H9 (cell line): ENCODE results near the gene FAHD2A. TPM values are rescaled to one million over a fixed set of nuclear protein-coding genes. Genes with fewer than 3 reads are reported as not detected.

ENCODE experiments used
- DNase-seq: peaks from one replicate; pipeline ENCODE4 v3.0.0-alpha.2; 2017
- H2AFZ ChIP-seq: one replicate; pipeline ENCODE4 v1.6.1; 2013; ENCODE audit warnings: mild to moderate bottlenecking, low read length, control low read depth, moderate library complexity
- H2AK5ac ChIP-seq: 2 replicates; pipeline ENCODE4 v1.6.1; 2013; ENCODE audit warnings: low read length, control low read depth, mixed read lengths; ENCODE audit not compliant: insufficient read length
- H2BK120ac ChIP-seq: one replicate; pipeline ENCODE4 v1.6.1; 2013; ENCODE audit warnings: low read depth, mild to moderate bottlenecking, low read length, control low read depth, inconsistent platforms; ENCODE audit not compliant: poor library complexity, severe bottlenecking
- H2BK12ac ChIP-seq: 2 replicates; pipeline ENCODE4 v1.6.1; 2013; ENCODE audit warnings: low read length, control low read depth, mixed read lengths, low read depth; ENCODE audit not compliant: insufficient read length
- H2BK15ac ChIP-seq: 2 replicates; pipeline ENCODE4 v1.6.1; 2013; ENCODE audit warnings: low read depth, low read length, control low read depth
- H2BK20ac ChIP-seq: one replicate; pipeline ENCODE4 v1.6.1; 2013; ENCODE audit warnings: low read depth, mild to moderate bottlenecking, low read length, control low read depth, inconsistent platforms; ENCODE audit not compliant: poor library complexity, severe bottlenecking
- H2BK5ac ChIP-seq: 2 replicates; pipeline ENCODE4 v1.6.1; 2013; ENCODE audit warnings: low read length, control low read depth, mixed read lengths; ENCODE audit not compliant: insufficient read length
- H3K14ac ChIP-seq: 2 replicates; pipeline ENCODE4 v1.6.1; 2013; ENCODE audit warnings: low read length, control low read depth; ENCODE audit not compliant: insufficient read depth
- H3K18ac ChIP-seq: 2 replicates; pipeline ENCODE4 v1.6.1; 2013; ENCODE audit warnings: low read depth, mild to moderate bottlenecking, mixed read lengths, low read length, control low read depth; ENCODE audit not compliant: insufficient read length
- H3K23ac ChIP-seq: 2 replicates; pipeline ENCODE4 v1.6.1; 2013; ENCODE audit warnings: low read length, control low read depth, mixed read lengths, low read depth; ENCODE audit not compliant: insufficient read length
- H3K23me2 ChIP-seq: 2 replicates; pipeline ENCODE4 v1.6.1; 2013; ENCODE audit warnings: low read depth, mild to moderate bottlenecking, mixed read lengths, low read length, control low read depth; ENCODE audit not compliant: insufficient read length, poor library complexity, severe bottlenecking
- H3K27ac ChIP-seq: 2 replicates; pipeline ENCODE4 v1.5.1; 2013; ENCODE audit warnings: low read length, control low read depth, mixed read lengths, low read depth; ENCODE audit not compliant: insufficient read length
- H3K27me3 ChIP-seq: 2 replicates; pipeline ENCODE4 v1.6.1; 2013; ENCODE audit warnings: low read length, control low read depth, inconsistent platforms; ENCODE audit not compliant: insufficient read depth
- H3K4ac ChIP-seq: 2 replicates; pipeline ENCODE4 v1.6.1; 2013; ENCODE audit warnings: low read depth, mild to moderate bottlenecking, control low read depth, inconsistent platforms, low read length, moderate library complexity
- H3K4me1 ChIP-seq: 2 replicates; pipeline ENCODE4 v1.6.1; 2013; ENCODE audit warnings: low read length, control low read depth, inconsistent platforms; ENCODE audit not compliant: insufficient read depth
- H3K4me2 ChIP-seq: 2 replicates; pipeline ENCODE4 v1.6.1; 2013; ENCODE audit warnings: low read length, control low read depth, mixed read lengths; ENCODE audit not compliant: insufficient read length, insufficient read depth
- H3K56ac ChIP-seq: 2 replicates; pipeline ENCODE4 v1.6.1; 2013; ENCODE audit warnings: low read depth, mild to moderate bottlenecking, mixed read lengths, low read length, control low read depth; ENCODE audit not compliant: insufficient read length
- H3K79me1 ChIP-seq: 2 replicates; pipeline ENCODE4 v1.6.1; 2013; ENCODE audit warnings: low read depth, mild to moderate bottlenecking, moderate library complexity, low read length, control low read depth, inconsistent platforms; ENCODE audit not compliant: insufficient read depth, poor library complexity, severe bottlenecking
- H3K79me2 ChIP-seq: 2 replicates; pipeline ENCODE4 v1.6.1; 2013; ENCODE audit warnings: low read length, control low read depth, inconsistent platforms; ENCODE audit not compliant: insufficient read depth
- H3K9ac ChIP-seq: 2 replicates; pipeline ENCODE4 v1.6.1; 2013; ENCODE audit warnings: low read length, control low read depth, mixed read lengths; ENCODE audit not compliant: insufficient read length; ENCODE audit errors: extremely low read depth
- H3K9me3 ChIP-seq: one replicate; pipeline ENCODE4 v1.6.1; 2013; ENCODE audit warnings: low read depth, low read length, inconsistent platforms; ENCODE audit not compliant: control insufficient read depth
- H3T11ph ChIP-seq: one replicate; pipeline ENCODE4 v1.6.1; 2013; ENCODE audit warnings: mild to moderate bottlenecking, low read length, control low read depth, inconsistent platforms
- H4K20me1 ChIP-seq: one replicate; pipeline ENCODE4 v1.6.1; 2013; ENCODE audit not compliant: control insufficient read depth, insufficient read length, insufficient read depth
- H4K5ac ChIP-seq: 2 replicates; pipeline ENCODE4 v1.6.1; 2013; ENCODE audit warnings: low read depth, mild to moderate bottlenecking, mixed read lengths, low read length, control low read depth; ENCODE audit not compliant: insufficient read length
- H4K8ac ChIP-seq: replicated peaks from 2 replicates; pipeline ENCODE4 v1.6.1; 2013; ENCODE audit warnings: low read length, control low read depth, mixed read lengths, low read depth; ENCODE audit not compliant: insufficient read length
- H4K91ac ChIP-seq: 2 replicates; pipeline ENCODE4 v1.6.1; 2013; ENCODE audit warnings: low read depth, mild to moderate bottlenecking, moderate library complexity, mixed read lengths, low read length, control low read depth; ENCODE audit not compliant: insufficient read length
- H3K27ac Mint-ChIP-seq, 3 experiments: 2 replicates in 2 of 3; 3 replicates in 1 of 3; pipeline ENCODE4 v1.8.0; 2020 to 2021; ENCODE audit warnings: mixed read lengths in 3 of 3, mild to moderate bottlenecking in 1 of 3, moderate library complexity in 1 of 3
- H3K27me3 Mint-ChIP-seq: 2 replicates; pipeline ENCODE4 v1.8.0; 2021; ENCODE audit warnings: low read depth, mild to moderate bottlenecking, moderate library complexity, mixed read lengths
- H3K36me3 Mint-ChIP-seq, 3 experiments: 2 replicates in 2 of 3; 3 replicates in 1 of 3; pipeline ENCODE4 v1.8.0; 2020 to 2021; ENCODE audit warnings: low read depth in 3 of 3, mixed read lengths in 3 of 3; ENCODE audit not compliant: insufficient read depth in 1 of 3
- H3K4me1 Mint-ChIP-seq, 2 experiments: 2 replicates each; pipeline ENCODE4 v1.8.0; 2020; ENCODE audit warnings: mixed read lengths in 2 of 2
- H3K4me3 Mint-ChIP-seq, 2 experiments: 2 replicates in 1 of 2; 3 replicates in 1 of 2; pipeline ENCODE4 v1.8.0; 2020 to 2021; ENCODE audit warnings: mild to moderate bottlenecking in 2 of 2, mixed read lengths in 2 of 2, moderate library complexity in 1 of 2
- H3K9me3 Mint-ChIP-seq, 2 experiments: 2 replicates in 1 of 2; 3 replicates in 1 of 2; pipeline ENCODE4 v1.8.0; 2020; ENCODE audit warnings: mild to moderate bottlenecking in 2 of 2, mixed read lengths in 2 of 2, moderate library complexity in 1 of 2
- WGBS: extraction: QIAGEN DNeasy Blood & Tissue Kit; methylation state at CpG from one replicate; pipeline ENCODE4 v1.1.7; 2013; ENCODE audit warnings: missing lambda C conversion rate, low lambda C conversion rate, mixed read lengths; ENCODE audit not compliant: insufficient read length; ENCODE audit errors: extremely low coverage; 5-methylcytosine and 5-hydroxymethylcytosine counted together
- total RNA-seq: library from RNA; stranded (reverse); gene quantifications from 2 replicates; pipeline ENCODE4 v1.2.1, GENCODE V29; 2021
- TF ChIP-seq, protein P1 (sequence below): fragments of 200-600 bp; sonication (generic); conservative IDR thresholded peaks from 3 replicates; pipeline ENCODE4 v1.8.0; 2021; ENCODE audit warnings: antibody characterized with exemption, mild to moderate bottlenecking

FAHD2A gene
- total RNA-seq, 1 experiment from 2014 or later, result 39.8 TPM

DNA sequence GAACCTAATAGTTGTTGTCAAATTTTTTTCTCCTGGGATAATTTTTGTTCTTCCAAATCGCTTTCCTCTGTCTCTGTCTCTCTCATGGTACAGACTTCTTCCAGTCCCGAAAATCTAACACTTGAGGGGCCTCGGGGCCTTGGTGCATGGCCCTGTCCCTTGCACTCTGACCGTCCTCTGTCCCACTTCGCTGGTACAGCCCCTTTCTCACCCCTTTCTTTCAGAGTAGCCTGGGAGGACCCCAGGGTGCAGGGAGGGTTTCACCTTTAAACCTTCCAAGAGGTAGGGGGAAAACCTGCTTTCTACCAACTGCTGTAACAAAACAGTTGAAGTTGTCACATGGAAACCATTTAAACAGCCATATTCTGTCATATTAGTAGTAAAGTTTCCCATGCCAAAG is 22.2 kb upstream of the FAHD2A start:
- Histone ChIP-seq H3K79me1 (no peaks in the 10 kb centered on the region), H4K5ac (no peak overlapping the region), H4K91ac (no peak overlapping the region), H2BK20ac (no peak overlapping the region), H3K9ac (no peak overlapping the region), H2BK5ac (no peak overlapping the region), H3K56ac (no peak overlapping the region), H2BK120ac (no peak overlapping the region), H3K4ac (no peak overlapping the region), H4K20me1 (no peaks in the 10 kb centered on the region), H3T11ph (no peak overlapping the region), H3K27ac (no peak overlapping the region), H3K9me3 (no peaks in the 10 kb centered on the region), H3K23me2 (no peaks in the 10 kb centered on the region), H3K79me2 (no peaks in the 10 kb centered on the region), H3K27me3 (no peaks in the 10 kb centered on the region), H3K23ac (no peak overlapping the region), H2BK12ac (no peak overlapping the region), H2BK15ac (no peak overlapping the region), H3K18ac (no peak overlapping the region), H3K4me1 (no peaks in the 10 kb centered on the region), H4K8ac (no peak overlapping the region), H2AK5ac (no peak overlapping the region), H3K4me2 (no peak overlapping the region), H2AFZ (no peak overlapping the region), H3K14ac (no peak overlapping the region)
- DNase-seq, result no peak
- Mint-ChIP-seq H3K4me1 (peaks cover 10 to 22% of the 10 kb centered on the region in 2 experiments), H3K27ac (no peak overlapping the region), H3K9me3 (no peaks in the 10 kb centered on the region), H3K27me3 (peaks cover 15% of the 10 kb centered on the region), H3K36me3 (no peaks in the 10 kb centered on the region), H3K4me3 (no peak overlapping the region)
- TF ChIP-seq, protein P1, sequence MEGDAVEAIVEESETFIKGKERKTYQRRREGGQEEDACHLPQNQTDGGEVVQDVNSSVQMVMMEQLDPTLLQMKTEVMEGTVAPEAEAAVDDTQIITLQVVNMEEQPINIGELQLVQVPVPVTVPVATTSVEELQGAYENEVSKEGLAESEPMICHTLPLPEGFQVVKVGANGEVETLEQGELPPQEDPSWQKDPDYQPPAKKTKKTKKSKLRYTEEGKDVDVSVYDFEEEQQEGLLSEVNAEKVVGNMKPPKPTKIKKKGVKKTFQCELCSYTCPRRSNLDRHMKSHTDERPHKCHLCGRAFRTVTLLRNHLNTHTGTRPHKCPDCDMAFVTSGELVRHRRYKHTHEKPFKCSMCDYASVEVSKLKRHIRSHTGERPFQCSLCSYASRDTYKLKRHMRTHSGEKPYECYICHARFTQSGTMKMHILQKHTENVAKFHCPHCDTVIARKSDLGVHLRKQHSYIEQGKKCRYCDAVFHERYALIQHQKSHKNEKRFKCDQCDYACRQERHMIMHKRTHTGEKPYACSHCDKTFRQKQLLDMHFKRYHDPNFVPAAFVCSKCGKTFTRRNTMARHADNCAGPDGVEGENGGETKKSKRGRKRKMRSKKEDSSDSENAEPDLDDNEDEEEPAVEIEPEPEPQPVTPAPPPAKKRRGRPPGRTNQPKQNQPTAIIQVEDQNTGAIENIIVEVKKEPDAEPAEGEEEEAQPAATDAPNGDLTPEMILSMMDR, result no peak
- WGBS, result no CpG with 5 or more reads among the region's 5 CpGs
